AG10803 (cell line): ENCODE results near the gene SGPP1.

Experiments
- DNase-seq: peaks from one replicate; pipeline ENCODE4 v3.0.0; 2010; ENCODE audit warnings: low read depth
- H3K4me3 ChIP-seq: 2 replicates; pipeline ENCODE4 v1.5.1; 2011; ENCODE audit warnings: mild to moderate bottlenecking, low read length, control low read depth
- CTCF ChIP-seq: conservative IDR thresholded peaks from 2 replicates; pipeline ENCODE4 v1.5.1; 2011; ENCODE audit warnings: mild to moderate bottlenecking, low read length, control low read depth, inconsistent platforms

SGPP1 gene

GRCh38 chr14:63747846-63748245 is 20.0 kb upstream of the SGPP1 start:
- no peak for TF ChIP-seq CTCF
- DNase-seq: no peak
- H3K4me3 ChIP-seq: no peak overlapping the region

- TF ChIP-seq CTCF: no peak
- H3K4me3 ChIP-seq: no peak overlapping the region
- DNase-seq: no peak
Measured at GRCh38 chr14:63745858-63746425, 18.1 kb upstream of the SGPP1 start.

- H3K4me3 ChIP-seq: no peak overlapping the region
- TF ChIP-seq CTCF: no peak
- DNase-seq: no peak
Measured at GRCh38 chr14:63745272-63745671, 17.4 kb upstream of the SGPP1 start.

GRCh38 chr14:63737582-63738006 is 9.7 kb upstream of the SGPP1 start:
- DNase-seq: peak; percentile 5
- TF ChIP-seq CTCF: no peak
- H3K4me3 ChIP-seq: no peak overlapping the region

- no peak overlapping the region for H3K4me3 ChIP-seq
- no peak for DNase-seq
- TF ChIP-seq CTCF: no peak
Measured at GRCh38 chr14:63735720-63736119, 7.9 kb upstream of the SGPP1 start.

- TF ChIP-seq CTCF: no peak
- H3K4me3 ChIP-seq: no peak overlapping the region
- DNase-seq: no peak
Measured at GRCh38 chr14:63730659-63731058, 2.8 kb upstream of the SGPP1 start.

GRCh38 chr14:63727231-63727735 is 582 bp downstream of the SGPP1 start:
- DNase-seq: peak; percentile 40
- H3K4me3 ChIP-seq: peak overlapping the region; percentile 92
- no peak for TF ChIP-seq CTCF
